Measurements from ENCODE around the gene PPARGC1A. TPM values are rescaled to one million over a fixed set of nuclear protein-coding genes. Genes with fewer than 3 reads are reported as not detected.

PPARGC1A gene
- total and polyA plus RNA-seq, 2 donors (not counting 3 experiments of a cell fraction or from before 2014, with no cell fraction given), result not detected

DNA sequence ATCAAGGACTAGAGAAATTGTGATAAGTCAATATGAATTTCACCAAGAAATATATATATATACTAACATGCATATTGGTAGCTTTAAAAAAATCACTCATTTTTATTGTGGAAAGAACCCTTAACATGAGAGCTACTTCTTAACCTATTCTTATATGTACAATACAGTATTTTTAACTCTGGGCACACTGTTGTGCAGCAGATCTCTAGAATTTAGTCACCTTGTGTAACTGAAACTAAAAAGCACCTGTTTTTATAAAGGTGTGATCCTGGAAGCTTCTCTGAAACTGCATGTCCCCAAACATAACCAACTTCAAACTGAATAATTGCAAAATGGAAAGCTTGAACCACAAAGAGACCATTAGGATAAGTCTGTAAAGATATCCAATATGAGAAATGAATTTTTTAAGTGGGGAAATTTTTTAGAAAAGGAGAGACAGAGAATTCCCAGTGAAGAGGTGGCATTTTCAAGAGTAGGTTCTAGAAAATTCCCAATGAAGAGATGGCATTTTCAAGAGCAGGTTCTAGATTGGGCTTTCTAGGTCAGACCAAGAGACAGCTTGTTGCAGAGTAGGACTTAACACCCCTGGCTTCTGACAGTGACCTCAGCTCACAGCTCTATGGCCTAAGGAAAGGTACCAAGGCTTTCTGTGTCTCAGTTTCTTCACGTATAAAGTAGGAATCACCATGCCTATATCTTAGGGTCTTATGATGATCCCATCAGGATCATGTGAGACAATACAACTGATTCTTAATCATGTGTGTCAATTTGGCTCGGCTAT, 22.0 kb upstream of the PPARGC1A start:
- H3K9me1 ChIP-seq (replicated peaks; ENCODE audit: control insufficient read depth, extremely low read depth, insufficient read depth, low read length), result no peaks in the 10 kb centered on the region
- no TSS peak for BruUV-seq (replicated peaks)
- no peaks in the 10 kb centered on the region for H4K20me1 ChIP-seq (replicated peaks; ENCODE audit: control insufficient read depth, extremely low read depth, insufficient read depth, low read length)
- H3K27me3 ChIP-seq (ENCODE audit: control insufficient read depth in 2 of 2, insufficient read depth in 2 of 2, low read length in 2 of 2), result no peaks in the 10 kb centered on the region
- H3K9me3 ChIP-seq (replicated peaks; ENCODE audit: control insufficient read depth, insufficient read depth, low read length), result no peaks in the 10 kb centered on the region
- H3K79me2 ChIP-seq (ENCODE audit: control insufficient read depth, insufficient read depth, low read length), result no peaks in the 10 kb centered on the region
- ChIA-PET CTCF (no interaction called here), POLR2A (no interaction called here)
- dilution Hi-C loops (cut with MboI; ENCODE audit: extremely low pct_ligation_motif_present, low sequenced_read_pairs), result no loop called here
- no peak overlapping the region for H3K4me2 ChIP-seq (ENCODE audit: insufficient read depth, low read length)
- no peak for FAIRE-seq
- H3K9ac ChIP-seq (replicated peaks; ENCODE audit: extremely low read depth, insufficient read depth, low read length), result no peak overlapping the region
- TF ChIP-seq POLR2A (IDR thresholded peaks at IDR 0.05; ENCODE audit: low read depth, low read length) (no peak), MYC (IDR thresholded peaks at IDR 0.05; ENCODE audit: low read depth, low read length) (no peak), JUN (IDR thresholded peaks at IDR 0.05; ENCODE audit: borderline replicate concordance, insufficient read depth, insufficient read length, low read depth) (no peak), POLR2AphosphoS5 (IDR thresholded peaks at IDR 0.05; ENCODE audit: insufficient read depth, low read depth, low read length) (no peak), EZH2 (IDR thresholded peaks at IDR 0.05; ENCODE audit: borderline replicate concordance, low read depth, low read length, severe bottlenecking) (no peak), FOS (IDR thresholded peaks at IDR 0.05; ENCODE audit: borderline replicate concordance, insufficient read depth, low read length) (no peak), GATA2 (IDR thresholded peaks at IDR 0.05; ENCODE audit: insufficient read depth, insufficient read length, low read depth, low read length) (no peak)
- TF ChIP-seq, protein P1, sequence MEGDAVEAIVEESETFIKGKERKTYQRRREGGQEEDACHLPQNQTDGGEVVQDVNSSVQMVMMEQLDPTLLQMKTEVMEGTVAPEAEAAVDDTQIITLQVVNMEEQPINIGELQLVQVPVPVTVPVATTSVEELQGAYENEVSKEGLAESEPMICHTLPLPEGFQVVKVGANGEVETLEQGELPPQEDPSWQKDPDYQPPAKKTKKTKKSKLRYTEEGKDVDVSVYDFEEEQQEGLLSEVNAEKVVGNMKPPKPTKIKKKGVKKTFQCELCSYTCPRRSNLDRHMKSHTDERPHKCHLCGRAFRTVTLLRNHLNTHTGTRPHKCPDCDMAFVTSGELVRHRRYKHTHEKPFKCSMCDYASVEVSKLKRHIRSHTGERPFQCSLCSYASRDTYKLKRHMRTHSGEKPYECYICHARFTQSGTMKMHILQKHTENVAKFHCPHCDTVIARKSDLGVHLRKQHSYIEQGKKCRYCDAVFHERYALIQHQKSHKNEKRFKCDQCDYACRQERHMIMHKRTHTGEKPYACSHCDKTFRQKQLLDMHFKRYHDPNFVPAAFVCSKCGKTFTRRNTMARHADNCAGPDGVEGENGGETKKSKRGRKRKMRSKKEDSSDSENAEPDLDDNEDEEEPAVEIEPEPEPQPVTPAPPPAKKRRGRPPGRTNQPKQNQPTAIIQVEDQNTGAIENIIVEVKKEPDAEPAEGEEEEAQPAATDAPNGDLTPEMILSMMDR (IDR thresholded peaks at IDR 0.05; ENCODE audit: extremely low read depth in 1 of 2, insufficient read depth in 1 of 2, low read depth in 1 of 2, low read length in 2 of 2), result no peak
- TF ChIP-seq, protein P2, sequence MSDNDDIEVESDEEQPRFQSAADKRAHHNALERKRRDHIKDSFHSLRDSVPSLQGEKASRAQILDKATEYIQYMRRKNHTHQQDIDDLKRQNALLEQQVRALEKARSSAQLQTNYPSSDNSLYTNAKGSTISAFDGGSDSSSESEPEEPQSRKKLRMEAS (IDR thresholded peaks at IDR 0.05; ENCODE audit: insufficient read depth, insufficient read length), result no peak
- no peaks in the 10 kb centered on the region for H3K36me3 ChIP-seq (ENCODE audit: control insufficient read depth in 2 of 2, extremely low read depth in 1 of 2, insufficient read depth in 2 of 2, low read length in 2 of 2)
- no peak overlapping the region for H2AFZ ChIP-seq (ENCODE audit: low read depth, low read length)
- H3K4me1 ChIP-seq (ENCODE audit: control insufficient read depth, extremely low read depth, insufficient read depth, low read length), result no peaks in the 10 kb centered on the region
- no peak for DNase-seq (ENCODE audit: low read depth, low spot score)
- H3K27ac ChIP-seq (ENCODE audit: insufficient read depth, low read depth, low read length), result no peak overlapping the region
- intact Hi-C loops (cut with micrococcal nuclease), result no loop called here
- no peak overlapping the region for H3K4me3 ChIP-seq (replicated peaks in 1 of 3; ENCODE audit: insufficient read depth in 1 of 3, low read depth in 1 of 3, low read length in 3 of 3)
